HEK293T (cell line): ENCODE measurements around the gene GOLGA6L9.
"Not testable (repeated sequence)": the region's sequence is repeated elsewhere in the genome, so short reads cannot be mapped to it uniquely, and the experiment has no call there.

ENCODE experiments used
- ARNT ChIP-seq: fragments of 450-650 bp; IDR thresholded peaks from 2 replicates; pipeline ENCODE4 v1.6.1; 2017; ENCODE audit warnings: mild to moderate bottlenecking
- BHLHE40 ChIP-seq: fragments of 450-650 bp; IDR thresholded peaks from 2 replicates; pipeline ENCODE4 v1.6.1; 2016; ENCODE audit warnings: mild to moderate bottlenecking, moderate library complexity, borderline replicate concordance
- ELF4 ChIP-seq: fragments of 450-650 bp; IDR thresholded peaks from 2 replicates; pipeline ENCODE4 v1.6.1; 2017; ENCODE audit warnings: antibody characterized with exemption
- FOXA1 ChIP-seq: fragments of 450-650 bp; IDR thresholded peaks from 2 replicates; pipeline ENCODE4 v1.6.1; 2016; ENCODE audit warnings: mild to moderate bottlenecking
- PKNOX1 ChIP-seq: fragments of 450-650 bp; IDR thresholded peaks from 2 replicates; pipeline ENCODE4 v1.6.1; 2016
- SUZ12 ChIP-seq: fragments of 450-650 bp; IDR thresholded peaks from 2 replicates; pipeline ENCODE4 v1.6.1; 2016; ENCODE audit warnings: mild to moderate bottlenecking

GRCh38 chr15:82381330-82381955 lies 48.2 kb upstream of the GOLGA6L9 start:
- TF ChIP-seq BHLHE40, FOXA1, ARNT, PKNOX1, ELF4, SUZ12: not testable (repeated sequence)
